Gastrocnemius medialis (tissue), 4 donors: ENCODE results near the gene GALNT18. TPM values are rescaled to one million over a fixed set of nuclear protein-coding genes. Genes with fewer than 3 reads are reported as not detected.

ENCODE experiments used
- ATAC-seq, 2 donors: fragments of 150-250 bp; one replicate each; pipeline ENCODE4 v1.9.1; 2016
- DNase-seq, 2 donors: peaks; one replicate each; pipeline ENCODE4 v3.0.0-alpha.2; 2019
- H3K27ac ChIP-seq, 4 donors: fragments of 200-600 bp; sonication (generic); 1 replicate in 1 of 4; 2 replicates in 3 of 4; pipeline ENCODE4 v1.5.1; 2016 to 2018; ENCODE audit warnings: mild to moderate bottlenecking in 2 of 4, moderate library complexity in 1 of 4
- H3K27me3 ChIP-seq, 3 donors: fragments of 200-600 bp; sonication (generic) in 2 of 3; 1 replicate in 1 of 3; 2 replicates in 2 of 3; pipeline versions ENCODE4 v1.5.1 to v1.6.0; 2016 to 2019; ENCODE audit warnings: mild to moderate bottlenecking in 1 of 3, moderate library complexity in 1 of 3
- H3K36me3 ChIP-seq, 2 donors: fragments of 200-600 bp; sonication (generic) in 1 of 2; one replicate each; pipeline ENCODE4 v1.5.1; 2017 to 2018
- H3K4me1 ChIP-seq, 2 donors: fragments of 200-600 bp; sonication (generic) in 1 of 2; one replicate each; pipeline ENCODE4 v1.5.1; 2016 to 2017; ENCODE audit warnings: mild to moderate bottlenecking in 2 of 2
- H3K4me3 ChIP-seq, 4 donors: fragments of 200-600 bp; sonication (generic) in 3 of 4; 1 replicate in 1 of 4; 2 replicates in 3 of 4; pipeline ENCODE4 v1.5.1; 2016 to 2019; ENCODE audit warnings: mild to moderate bottlenecking in 2 of 4
- H3K9me3 ChIP-seq, 3 donors: fragments of 200-600 bp; sonication (generic) in 2 of 3; 1 replicate in 1 of 3; 2 replicates in 2 of 3; pipeline ENCODE4 v1.5.1; 2016 to 2019
- CTCF ChIP-seq, 5 experiments: fragments of 450-650 bp in 3 of 5; fragments of 200-600 bp in 2 of 5; sonication (generic) in 2 of 5; IDR thresholded peaks in 4 of 5; conservative IDR thresholded peaks in 1 of 5; 1 replicate in 4 of 5; 2 replicates in 1 of 5; pipeline ENCODE4 v1.5.1; 2016 to 2019; ENCODE audit warnings: antibody characterized with exemption in 5 of 5, mild to moderate bottlenecking in 3 of 5, moderate library complexity in 3 of 5
- POLR2A ChIP-seq, 2 donors: fragments of 450-650 bp; IDR thresholded peaks; one replicate each; pipeline ENCODE4 v1.6.1; 2017; ENCODE audit warnings: antibody characterized with exemption in 2 of 2, mild to moderate bottlenecking in 2 of 2, moderate library complexity in 2 of 2
- in situ Hi-C, 4 donors: fragments of 200-750 bp; cut with MboI; loops; one replicate each; pipeline versions ENCODE4 v1.15.0 to v1.8.0; 2017; ENCODE audit warnings: low sequenced_read_pairs in 4 of 4
- intact Hi-C: fragments of 100-400 bp; cut with DNase I; formaldehyde crosslinking; loops from one replicate; pipeline ENCODE4 v1.15.1; 2023; ENCODE audit warnings: low total_unique reads
- total RNA-seq, 4 donors: library from RNA; depleted of rRNA; stranded (reverse); fragments of >200 nt; gene quantifications; one replicate each; pipeline versions ENCODE4 v1.1.0 to v1.2.3, GENCODE V29; 2016

Gene GALNT18
- total RNA-seq, 4 donors from 2014 or later: 10.5 to 29.2 (median 11.2) TPM

DNA sequence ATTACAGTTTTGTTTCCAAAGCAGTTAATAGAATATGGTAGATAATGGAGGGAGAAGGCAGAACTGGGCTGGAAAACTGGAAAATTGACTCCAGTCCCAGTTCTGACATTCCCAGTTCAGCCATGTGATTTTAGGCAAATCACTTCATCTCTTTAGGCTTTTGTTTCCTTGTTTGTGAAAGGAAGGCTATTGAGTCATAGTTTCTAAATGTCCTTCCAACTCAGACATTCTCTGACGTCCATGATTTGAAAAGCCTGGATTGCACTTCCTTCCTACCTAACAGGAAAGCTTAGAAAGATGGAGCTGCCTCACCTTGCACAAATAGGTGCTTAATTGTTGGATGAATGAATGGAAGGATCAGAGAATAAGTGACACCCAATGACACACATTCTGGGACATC is 19.8 kb upstream of the GALNT18 start:
- intact Hi-C loops: no loop called here
- Histone ChIP-seq H3K27ac (peak overlapping the region in 2 of 4 donors; percentile 4 to 39), H3K4me3 (no peak overlapping the region), H3K27me3 (no peaks in the 10 kb centered on the region), H3K9me3 (no peaks in the 10 kb centered on the region), H3K36me3 (no peaks in the 10 kb centered on the region), H3K4me1 (no peaks in the 10 kb centered on the region)
- TF ChIP-seq POLR2A (IDR thresholded peaks at IDR 0.05): no peak
- no peak for TF ChIP-seq CTCF (IDR thresholded peaks at IDR 0.05 in 4 of 5, conservative IDR thresholded peaks at IDR 0.05 in 1 of 5)
- ATAC-seq (no peak), DNase-seq (no peak)
- in situ Hi-C loops: no loop called here

- Histone ChIP-seq H3K27me3 (no peaks in the 10 kb centered on the region), H3K9me3 (no peaks in the 10 kb centered on the region), H3K4me1 (no peaks in the 10 kb centered on the region), H3K36me3 (no peaks in the 10 kb centered on the region), H3K27ac (peak overlapping the region in 2 of 4 donors; percentile 4 to 39), H3K4me3 (no peak overlapping the region)
- intact Hi-C loops: no loop called here
- TF ChIP-seq CTCF (IDR thresholded peaks at IDR 0.05 in 4 of 5, conservative IDR thresholded peaks at IDR 0.05 in 1 of 5) (no peak), POLR2A (IDR thresholded peaks at IDR 0.05) (no peak)
- in situ Hi-C loops: no loop called here
- ATAC-seq: no peak
- no peak for DNase-seq
Measured at GRCh38 chr11:11640996-11641395, 19.2 kb upstream of the GALNT18 start.

- intact Hi-C loops: no loop called here
- H3K4me3 ChIP-seq: no peak overlapping the region
- H3K27me3 ChIP-seq: no peaks in the 10 kb centered on the region
- no peak for DNase-seq
- no peaks in the 10 kb centered on the region for H3K9me3 ChIP-seq
- in situ Hi-C loops: no loop called here
- H3K36me3 ChIP-seq: no peaks in the 10 kb centered on the region
- no peak for ATAC-seq
- TF ChIP-seq CTCF (IDR thresholded peaks at IDR 0.05 in 4 of 5, conservative IDR thresholded peaks at IDR 0.05 in 1 of 5) (no peak), POLR2A (IDR thresholded peaks at IDR 0.05) (no peak)
- H3K4me1 ChIP-seq: no peaks in the 10 kb centered on the region
- H3K27ac ChIP-seq: no peak overlapping the region
Measured at GRCh38 chr11:11640152-11640551, 18.3 kb upstream of the GALNT18 start.

DNA sequence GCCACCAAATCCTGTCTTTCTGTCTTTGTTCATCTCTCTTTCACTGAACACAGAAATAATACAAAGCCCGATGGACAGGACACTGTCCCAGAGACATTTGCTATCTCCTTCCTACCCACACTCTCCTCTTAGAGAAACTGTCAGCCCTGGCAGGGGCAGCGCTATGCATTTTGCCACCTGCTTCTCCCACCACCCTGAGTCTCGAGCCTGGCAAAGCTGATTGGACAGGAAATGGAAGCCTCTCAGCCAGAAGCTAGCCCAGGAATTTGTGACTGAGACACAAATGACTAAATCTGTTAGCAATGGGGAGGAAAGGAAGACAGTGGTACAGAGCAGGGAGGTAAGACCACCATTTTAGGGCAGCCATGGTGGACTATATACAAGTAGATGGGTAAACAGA is 14.9 kb upstream of the GALNT18 start:
- Histone ChIP-seq H3K9me3 (no peaks in the 10 kb centered on the region), H3K27ac (no peak overlapping the region), H3K4me1 (no peaks in the 10 kb centered on the region), H3K36me3 (no peaks in the 10 kb centered on the region), H3K27me3 (no peaks in the 10 kb centered on the region), H3K4me3 (no peak overlapping the region)
- ATAC-seq (no peak), DNase-seq (no peak)
- TF ChIP-seq POLR2A (IDR thresholded peaks at IDR 0.05) (no peak), CTCF (IDR thresholded peaks at IDR 0.05 in 4 of 5, conservative IDR thresholded peaks at IDR 0.05 in 1 of 5) (no peak)
- intact Hi-C loops (no loop called here), in situ Hi-C loops (no loop called here)

GRCh38 chr11:11635443-11635842 is 13.6 kb upstream of the GALNT18 start:
- ATAC-seq (no peak), DNase-seq (no peak)
- in situ Hi-C loops: no loop called here
- no peaks in the 10 kb centered on the region for H3K9me3 ChIP-seq
- intact Hi-C loops: no loop called here
- no peaks in the 10 kb centered on the region for H3K4me1 ChIP-seq
- no peak overlapping the region for H3K27ac ChIP-seq
- TF ChIP-seq POLR2A (IDR thresholded peaks at IDR 0.05): no peak
- no peak for TF ChIP-seq CTCF (IDR thresholded peaks at IDR 0.05 in 4 of 5, conservative IDR thresholded peaks at IDR 0.05 in 1 of 5)
- H3K27me3 ChIP-seq: no peaks in the 10 kb centered on the region
- no peaks in the 10 kb centered on the region for H3K36me3 ChIP-seq
- H3K4me3 ChIP-seq: no peak overlapping the region
